HG02943 (cell line): Measurements from ENCODE around the gene RXRB.
"Not testable (repeated sequence)": the region's sequence is repeated elsewhere in the genome, so short reads cannot be mapped to it uniquely, and the experiment has no call there.

Source experiments
- ATAC-seq: cut with Tn5 transposase; IDR thresholded peaks from one replicate; pipeline ENCODE4 v1.9.1; 2021; ENCODE audit warnings: mild to moderate bottlenecking, low read depth, moderate library complexity; ENCODE audit not compliant: unreplicated experiment

Gene RXRB

DNA sequence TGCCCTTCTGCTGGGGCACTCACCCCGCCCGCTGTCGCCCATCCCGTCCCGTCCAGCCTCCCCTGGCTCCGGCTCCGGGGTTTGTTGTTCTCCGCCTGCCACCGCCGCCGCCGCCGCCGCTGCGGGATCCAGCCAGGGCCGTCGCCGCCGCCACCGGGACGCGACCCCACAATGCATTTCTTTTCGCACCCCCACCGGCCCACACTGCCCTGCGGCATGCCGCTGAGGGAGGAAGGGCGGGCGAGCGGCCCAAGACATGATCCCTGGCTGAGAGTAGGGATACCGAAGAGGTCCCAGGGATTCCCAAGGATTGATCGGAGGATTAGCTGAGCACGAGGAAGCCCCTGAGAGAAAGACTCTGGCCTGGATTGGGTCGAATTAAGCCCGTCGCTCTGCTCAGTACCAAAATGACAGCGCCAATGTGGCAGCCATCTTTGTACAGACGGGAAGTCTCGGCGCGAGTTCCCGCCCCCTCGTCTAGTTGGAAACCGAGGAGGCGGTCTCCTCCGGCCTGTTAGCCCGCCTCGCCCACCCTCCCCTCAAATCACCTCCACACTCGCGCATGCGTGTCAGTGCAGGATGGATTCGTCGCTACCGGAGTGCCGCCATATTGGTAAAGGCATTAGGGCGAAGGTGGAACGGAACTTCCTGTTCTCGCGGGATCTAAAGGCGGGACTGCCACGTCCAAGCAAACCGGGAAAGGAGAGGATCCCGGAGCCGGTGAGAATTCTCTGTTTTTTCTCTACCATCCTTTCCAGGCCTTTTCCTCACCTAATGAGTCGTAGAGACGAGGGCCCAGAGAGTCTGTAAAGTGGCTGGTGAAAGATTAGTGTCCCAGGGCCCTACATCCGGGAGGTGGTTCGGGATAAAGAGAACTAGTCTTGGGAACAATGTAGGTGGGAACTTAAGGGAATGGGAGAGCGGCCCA, at the start of gene RXRB, which contains the start of gene SLC39A7:
Gene RXRB (minus strand): TSS at position 447 of the 928 bp plus-strand sequence. CDS start 189 bp downstream, at position 258.
Gene SLC39A7 (plus strand): TSS at position 649 of the 928 bp plus-strand sequence. CDS start 379 bp downstream, outside the sequence.
- ATAC-seq, result peak; percentile 53

DNA sequence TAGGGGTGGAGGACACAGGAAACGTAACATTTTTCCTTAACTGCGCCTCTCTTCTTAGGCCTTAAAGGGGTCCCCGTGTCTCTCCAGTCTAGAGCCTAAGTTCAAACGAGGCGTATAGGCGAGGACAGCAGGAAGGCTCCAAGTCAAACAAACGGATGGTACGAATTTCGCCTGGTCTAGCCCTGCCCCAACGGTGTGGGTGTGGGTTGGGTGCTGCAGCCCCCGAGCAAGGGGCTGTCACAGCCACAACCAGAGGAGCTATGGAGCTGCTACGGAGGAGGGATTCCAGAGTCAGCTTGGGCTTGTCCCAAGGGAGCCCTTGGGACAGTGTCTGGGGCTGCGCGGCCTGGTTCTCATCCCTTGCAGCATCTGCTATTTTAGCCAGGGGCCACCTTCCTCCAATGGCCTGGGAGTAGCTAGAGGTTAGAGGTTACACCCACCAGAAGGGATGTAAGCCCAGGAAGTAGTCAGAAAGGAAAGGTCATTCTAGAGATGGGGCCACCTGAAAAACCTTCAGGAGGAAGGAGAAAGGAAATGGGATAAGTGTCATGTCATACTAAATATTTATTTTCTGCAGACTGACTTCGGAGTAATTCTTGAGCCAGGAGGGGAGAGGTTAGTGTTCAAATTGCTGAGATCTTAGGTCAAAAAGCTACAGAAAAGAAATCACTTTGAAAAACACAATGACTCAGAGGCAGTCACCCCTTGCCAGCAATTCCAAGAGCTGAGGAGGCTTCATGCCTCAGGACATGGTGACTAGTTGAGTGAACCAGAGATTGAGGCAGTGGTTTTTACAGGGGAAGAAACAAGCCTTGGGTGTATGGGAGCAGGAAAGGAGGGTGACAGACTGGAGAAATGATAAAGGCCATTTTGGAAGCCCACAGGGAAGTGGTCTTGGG, 49.5 kb upstream of the RXRB start:
- ATAC-seq, result no peak

DNA sequence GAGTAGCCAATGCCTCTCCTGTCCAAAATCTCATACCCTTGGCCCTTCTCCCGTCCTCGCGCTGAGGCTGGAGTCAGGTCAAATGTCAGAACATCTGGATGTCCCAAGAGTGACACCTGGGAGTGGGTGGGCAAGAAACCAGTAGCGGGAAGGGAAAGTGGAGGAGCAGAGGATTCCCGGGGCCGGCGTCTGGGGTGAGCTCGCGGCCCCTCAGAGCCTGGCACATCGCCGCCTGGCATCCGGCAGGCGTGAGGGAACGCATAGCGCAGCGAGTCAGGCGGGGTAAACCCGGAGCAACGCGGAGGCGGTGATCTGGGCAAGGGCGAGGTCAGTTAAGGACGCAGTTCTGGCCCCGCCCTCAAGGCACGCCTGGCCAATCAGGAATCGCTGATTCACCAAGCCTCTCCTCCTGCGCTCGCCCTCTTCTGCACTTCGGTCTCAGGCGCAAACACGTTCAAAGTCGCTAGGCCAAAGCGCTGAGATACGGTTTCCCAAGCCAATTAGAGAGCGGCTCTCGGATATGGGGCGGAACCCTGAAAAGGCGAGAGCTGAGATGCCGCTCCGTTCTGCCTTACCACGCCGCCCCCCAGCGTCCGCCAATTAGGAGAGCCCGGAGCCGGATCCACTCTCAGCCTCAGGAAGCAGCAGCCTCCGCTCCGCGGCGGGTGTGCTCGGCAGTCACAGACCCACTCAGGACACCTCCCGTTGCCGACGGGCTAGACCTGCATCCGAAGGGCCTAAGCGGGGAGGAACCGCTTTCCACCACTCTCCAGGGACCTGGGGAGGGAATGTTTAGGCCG, 48.7 kb upstream of the RXRB start:
- peak; percentile 80 for ATAC-seq

DNA sequence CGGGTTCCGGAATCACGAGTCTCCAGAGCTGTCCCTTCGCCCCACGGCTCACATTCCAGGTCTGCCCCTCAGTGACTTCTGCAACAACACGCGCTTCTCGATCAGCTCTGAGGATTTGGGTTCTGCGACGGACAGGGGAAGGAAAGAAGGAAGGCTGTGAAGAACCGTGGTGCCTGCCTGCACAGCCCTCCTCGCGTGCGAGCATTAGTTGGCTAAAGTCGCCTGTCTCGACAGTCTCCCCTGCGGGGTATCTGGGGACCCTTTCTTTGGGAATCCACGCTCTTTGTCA, 48.1 kb upstream of the RXRB start:
- no peak for ATAC-seq

DNA sequence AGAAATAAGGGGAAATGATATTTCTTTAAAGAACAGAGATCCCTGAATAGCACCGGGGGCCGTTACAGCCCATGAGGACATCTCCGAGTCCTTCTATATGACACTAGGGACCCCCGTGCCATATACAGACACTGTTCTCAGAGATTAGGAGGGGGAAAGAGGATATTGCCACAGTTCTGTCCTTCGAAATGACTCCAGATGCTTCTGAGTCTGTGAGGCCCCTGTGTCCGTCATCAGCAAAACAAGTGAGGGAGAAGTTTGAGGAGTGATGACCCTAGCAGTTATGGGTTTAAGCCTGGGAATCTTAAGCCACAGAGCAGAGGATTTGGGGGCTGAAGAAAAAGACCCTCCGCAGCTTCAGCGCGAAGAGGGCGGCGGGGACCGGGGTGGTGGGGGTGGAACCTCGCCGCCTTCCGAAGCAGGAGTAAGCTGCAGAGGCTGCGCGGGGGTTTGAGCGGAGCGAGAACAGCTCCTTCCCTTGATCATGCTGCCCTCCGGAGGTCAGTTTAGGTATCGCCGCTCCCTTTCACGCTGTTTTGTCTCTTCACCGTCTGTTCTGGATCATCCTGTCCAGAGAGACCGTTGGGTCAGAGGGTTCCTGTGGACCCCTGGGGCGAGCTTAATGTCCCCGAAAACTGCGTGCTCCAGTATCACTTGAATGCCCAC, 47.6 kb upstream of the RXRB start:
- ATAC-seq, result peak; percentile 41

DNA sequence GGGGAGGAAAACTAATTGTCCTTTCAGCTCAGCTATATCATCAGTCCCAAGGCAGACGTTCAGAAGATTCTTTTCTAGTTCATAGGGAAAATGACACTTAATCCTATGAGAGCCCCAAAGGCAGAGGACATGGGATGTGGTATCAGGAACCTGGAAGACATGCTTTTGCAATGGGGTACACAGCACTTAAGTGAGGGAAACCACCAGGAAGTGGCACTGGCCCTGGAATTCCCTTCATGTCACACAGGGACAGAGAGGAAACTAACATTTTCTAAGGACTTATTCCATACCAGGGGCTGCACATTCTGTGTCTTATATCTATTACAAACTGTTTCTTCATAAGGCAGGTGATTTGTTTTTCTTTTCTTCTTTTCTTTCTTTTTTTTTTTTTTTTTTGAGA, 43.0 kb upstream of the RXRB start:
- no peak for ATAC-seq

DNA sequence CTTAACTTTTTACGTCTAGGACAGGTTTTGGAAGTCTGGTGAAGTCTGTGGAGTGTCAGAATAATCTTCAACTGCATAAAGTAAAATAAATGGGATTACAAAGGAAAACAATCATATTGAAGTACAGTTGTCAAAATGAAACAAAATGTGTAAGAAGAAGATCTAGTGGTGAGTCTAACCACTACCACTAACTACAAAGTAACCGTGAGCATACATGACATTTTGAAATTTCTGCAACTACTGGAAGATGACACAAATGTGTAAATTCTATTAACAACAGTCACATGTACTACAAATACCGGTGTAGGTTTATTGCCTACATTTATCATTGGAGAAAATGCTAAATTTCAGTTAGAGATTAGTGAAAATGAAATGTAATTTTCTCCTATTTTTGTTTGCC, 41.5 kb upstream of the RXRB start:
- no peak for ATAC-seq

DNA sequence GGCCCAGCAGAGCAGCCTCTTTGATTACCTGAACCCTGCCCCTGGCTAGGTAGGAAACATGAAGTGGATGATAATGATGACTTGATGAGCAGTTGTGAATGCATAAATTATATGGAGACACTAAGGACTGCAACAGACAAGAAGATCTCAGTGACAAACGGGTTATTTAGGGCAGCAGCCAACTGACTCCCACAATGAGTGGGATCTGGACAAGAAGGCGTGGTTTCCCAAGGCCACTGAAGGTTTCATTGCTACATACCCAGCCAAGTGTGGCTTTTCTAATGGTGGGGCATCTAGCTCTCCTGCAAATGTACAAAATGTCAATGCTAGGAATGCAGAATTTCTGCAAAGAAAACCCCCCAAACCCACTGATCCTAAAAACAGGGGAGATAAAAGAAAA, 37.3 kb upstream of the RXRB start:
- no peak for ATAC-seq

DNA sequence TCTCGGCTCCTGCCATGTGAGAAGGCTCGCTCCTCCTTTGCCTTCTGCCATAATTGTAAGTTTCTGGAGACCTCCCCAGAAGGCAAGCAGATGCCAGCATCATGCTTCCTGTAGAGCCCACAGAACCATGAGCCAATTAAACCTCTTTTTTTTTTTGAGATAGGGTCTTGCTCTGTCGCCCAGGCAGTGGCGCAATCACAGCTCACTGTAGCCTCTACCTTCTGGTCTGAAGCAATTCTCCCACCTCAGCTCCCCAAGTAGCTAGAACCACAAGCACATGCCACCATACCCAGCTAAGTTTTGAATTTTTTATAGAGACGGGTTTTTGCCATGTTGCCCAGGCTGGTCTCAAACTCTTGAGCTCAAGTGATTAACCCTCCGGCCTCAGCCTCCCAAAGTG, 36.4 kb upstream of the RXRB start:
- no peak for ATAC-seq

DNA sequence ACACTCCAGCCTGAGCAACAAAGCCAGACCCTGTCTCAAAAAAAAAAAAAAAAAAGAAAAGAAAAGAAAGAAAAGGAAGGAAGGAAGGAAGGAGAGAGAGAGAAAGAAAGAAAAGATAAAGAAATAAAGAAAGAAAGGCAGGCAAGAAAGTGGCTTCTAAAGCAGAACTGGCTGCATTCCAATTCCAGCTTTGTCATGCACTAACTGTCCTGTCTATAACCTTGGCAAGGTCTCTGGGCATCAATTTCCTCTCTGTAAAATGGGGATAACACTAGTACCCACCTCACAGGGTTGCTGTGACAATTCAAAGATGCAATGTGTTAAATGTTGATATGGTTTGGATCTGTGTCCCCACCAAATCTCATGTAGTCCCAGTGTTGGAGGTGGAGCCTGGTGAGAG, 35.9 kb upstream of the RXRB start:
- no peak for ATAC-seq

DNA sequence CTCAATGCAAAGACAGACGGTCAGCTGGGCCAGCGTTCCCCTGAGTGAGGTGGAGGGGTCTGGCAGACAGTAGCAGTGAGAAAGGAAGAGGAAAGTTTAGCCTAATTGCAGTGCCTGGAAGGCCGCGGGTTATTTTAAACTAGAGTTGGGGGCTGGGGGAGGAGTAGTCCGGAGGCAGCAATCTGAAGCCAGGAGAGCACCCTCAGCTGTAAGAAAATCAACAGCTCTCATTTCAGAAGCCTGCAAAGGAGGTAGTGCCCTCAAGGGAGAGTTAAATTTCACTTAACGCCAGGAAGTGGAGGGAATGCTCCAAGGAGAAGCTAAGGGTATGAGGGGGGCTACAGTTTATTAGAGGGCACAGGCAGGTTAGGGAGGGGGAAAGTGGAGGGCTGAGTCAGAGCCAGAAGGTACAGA, 34.8 kb upstream of the RXRB start:
- no peak for ATAC-seq

DNA sequence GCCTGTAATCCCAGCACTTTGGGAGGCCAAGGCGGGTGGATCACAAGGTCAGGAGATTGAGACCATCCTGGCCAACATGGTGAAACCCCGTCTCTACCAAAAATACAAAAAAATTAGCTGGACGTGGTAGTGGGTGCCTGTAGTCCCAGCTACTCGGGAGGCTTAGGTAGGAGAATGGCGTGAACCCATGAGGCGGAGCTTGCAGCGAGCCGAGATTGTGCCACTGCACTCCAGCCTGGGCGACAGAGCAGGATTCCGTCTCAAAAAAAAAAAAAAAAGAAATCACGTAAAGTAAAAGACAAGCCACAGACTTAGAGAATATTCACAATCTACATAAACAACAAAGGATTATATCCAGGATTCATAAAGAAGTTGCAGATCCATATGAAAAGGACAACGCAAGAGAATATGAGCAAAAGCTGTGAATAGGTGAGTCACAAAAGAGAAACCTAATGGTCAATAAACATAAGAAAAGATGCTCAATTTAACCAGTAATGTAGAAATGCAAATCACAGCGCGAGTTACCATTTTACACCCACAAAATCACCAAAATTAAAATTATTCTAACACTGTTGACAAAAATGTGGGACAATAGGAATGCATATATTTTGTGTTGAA, 26.1 kb upstream of the RXRB start:
- not testable (repeated sequence) for ATAC-seq

DNA sequence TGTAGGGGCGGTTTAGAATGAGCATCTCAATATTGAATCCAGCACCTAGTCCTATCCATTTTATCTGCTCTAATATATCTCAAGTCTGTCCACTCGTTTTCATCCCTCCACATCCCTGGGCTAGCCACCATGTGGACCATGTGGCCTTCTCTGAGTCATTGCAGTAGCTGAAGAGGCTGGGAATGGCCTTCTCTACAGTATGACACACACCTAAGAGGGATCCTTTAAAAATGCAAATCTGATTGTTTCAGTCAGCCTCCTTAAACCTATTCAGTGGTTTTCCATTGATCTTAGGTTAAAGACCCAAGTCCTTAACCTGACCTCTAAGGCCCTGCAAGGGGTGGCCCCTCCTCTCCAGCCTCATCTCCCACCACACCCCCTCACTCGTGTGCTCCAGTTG, 17.2 kb upstream of the RXRB start:
- no peak for ATAC-seq

DNA sequence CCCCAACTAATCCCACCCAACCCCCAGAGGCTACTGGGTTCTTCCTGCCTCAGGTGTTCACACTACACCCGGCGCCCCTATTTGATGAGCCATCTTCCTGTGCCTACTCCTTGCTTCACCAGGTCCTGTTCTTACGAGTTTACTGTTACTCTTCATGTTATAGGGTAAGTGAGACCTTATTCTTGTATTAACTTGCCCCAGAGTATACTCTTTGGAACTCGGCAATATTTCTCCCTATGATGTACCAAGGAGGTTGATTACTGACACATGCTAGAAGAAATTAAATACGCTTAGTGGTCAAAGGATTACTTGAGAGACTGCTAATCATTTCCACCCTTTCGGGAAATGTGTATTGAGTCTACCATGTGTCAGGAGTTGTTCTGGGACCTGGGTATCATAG, 16.8 kb upstream of the RXRB start:
- ATAC-seq, result no peak

DNA sequence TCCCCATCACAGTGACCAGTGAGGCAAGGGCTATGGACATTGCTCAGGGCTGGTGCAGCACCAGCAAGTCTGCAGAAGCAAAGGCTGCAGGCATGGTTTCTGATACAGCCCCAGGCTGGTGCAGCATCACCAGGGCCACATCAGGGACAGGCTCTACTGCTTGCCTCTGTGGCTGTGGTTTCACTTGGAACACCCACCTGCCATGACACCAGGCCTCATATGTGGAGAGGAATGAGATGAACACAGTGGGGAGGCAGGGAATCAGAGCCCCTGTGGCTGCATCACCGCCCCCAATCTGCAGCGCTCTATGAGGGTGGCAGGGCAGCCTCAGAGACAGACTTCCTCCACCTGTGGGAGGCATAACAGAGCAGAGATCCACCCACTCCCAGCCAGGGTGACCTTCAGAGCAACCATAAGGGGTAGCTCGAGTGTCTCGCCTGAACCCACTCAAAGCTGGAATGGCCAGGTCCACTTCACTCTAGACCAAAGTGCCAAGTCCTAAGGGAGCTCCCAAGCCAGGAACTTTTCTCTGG, 15.7 kb upstream of the RXRB start:
- no peak for ATAC-seq

DNA sequence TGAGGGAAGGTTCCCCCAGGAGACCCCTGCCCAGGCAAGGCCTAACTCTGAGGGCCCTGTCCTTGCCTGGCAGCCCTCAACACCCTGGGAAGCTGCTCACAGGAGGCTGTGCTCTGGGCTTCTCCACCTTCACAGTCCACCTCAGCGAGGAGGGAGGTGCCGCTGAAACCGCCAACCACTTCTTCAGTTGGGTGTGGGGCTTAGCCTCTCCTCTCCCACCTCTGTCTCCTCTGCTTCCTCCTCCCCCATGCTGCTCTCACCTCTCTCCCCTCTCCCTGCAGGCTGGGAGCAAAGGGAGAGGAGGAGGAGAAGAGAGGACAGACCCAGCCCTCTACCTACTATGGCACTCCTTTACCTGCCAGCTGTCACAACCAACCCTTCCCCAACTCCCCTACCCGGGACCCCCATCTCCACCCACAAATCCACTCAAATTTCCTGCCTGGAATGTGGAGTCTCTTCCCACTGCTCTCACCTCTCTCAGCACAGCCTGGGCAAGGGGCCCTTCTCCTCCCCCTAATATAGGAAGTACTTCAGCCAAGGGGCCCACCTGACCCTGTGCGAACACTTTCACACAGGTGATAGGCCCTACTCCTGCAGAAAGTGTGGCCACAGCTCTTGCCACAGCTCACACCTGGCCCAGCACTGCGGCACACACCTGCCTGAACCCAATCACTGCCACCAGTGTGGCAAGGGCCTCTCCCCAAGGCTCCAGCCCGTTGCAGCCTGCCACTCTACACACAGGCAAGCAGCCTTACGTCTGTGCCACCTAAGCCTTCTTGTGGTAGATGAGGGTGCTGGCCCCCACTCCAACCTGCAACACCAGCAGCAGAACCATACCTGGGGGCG, 15.0 kb upstream of the RXRB start:
- ATAC-seq, result no peak

DNA sequence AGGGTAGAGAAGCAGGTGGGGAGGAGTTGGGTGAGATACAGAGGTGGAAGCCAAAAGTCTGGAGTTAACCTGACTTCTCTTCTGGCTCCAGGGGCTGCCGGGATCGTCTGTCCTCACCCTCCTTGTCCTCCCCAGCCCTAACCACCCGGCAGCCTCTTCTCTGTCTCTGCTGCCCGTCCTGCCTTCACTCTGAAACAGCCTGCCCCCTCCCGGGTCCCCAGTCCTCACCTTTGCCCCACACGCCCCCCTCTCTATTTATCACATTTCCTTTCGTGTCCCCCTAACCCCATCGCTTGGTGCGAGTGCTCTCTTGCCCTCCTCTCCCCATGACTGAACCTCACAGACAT, 13.5 kb upstream of the RXRB start:
- no peak for ATAC-seq

DNA sequence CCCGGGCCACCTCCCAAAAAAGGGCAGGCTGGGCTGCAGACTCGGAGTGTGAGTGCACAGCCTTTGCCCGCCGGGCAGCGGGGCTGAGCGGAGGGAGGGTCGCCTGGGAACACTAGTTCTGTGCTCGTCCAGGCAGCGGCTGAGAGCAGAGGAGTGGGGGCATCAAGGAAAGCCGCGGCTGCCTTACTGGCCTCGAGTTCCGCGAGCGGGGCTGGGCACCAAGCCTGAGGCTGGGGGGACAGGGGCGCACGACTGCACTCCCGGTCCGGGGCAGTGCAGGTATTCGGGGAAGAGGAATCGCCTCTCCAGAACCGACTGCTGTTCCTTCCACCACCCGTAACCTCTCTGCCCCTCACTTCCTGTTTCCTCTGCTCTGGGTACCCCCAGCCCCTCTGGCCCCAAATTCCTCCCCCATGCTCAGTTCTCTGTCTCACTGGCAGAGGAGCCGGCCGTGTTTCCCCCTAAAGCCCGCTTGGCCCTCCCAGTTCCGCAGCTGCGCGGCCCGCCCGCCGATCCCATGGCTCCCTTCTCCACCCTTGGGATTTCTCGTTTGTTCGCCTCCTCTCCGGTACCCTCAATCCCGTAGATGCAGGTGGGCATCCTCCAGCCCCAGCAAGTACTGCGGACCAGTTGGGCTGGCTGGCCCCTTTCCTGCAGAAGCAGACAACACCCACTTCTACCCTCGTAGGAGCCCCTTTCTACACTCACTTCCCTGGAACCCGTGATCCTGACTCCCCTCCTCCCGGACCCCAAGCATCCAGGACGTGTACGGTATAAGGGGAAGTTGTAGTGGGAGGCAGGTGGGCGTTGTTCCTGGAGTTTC, 12.9 kb upstream of the RXRB start:
- ATAC-seq, result no peak
